ENCODE data around the gene OSBPL2.

OSBPL2 gene

GRCh38 chr20:62330576-62331317 lies 92.4 kb downstream of the OSBPL2 start:
- no peak for TF ChIP-seq CTCF (IDR thresholded peaks at IDR 0.05; ENCODE audit: unreplicated experiment in 3 of 3)
- H3K4me3 Mint-ChIP-seq, result no peak overlapping the region
- no peaks in the 10 kb centered on the region for H3K9me3 Mint-ChIP-seq
- H3K36me3 Mint-ChIP-seq (ENCODE audit: low read depth), result peaks cover 6% of the 10 kb centered on the region
- no peaks in the 10 kb centered on the region for H3K27me3 Mint-ChIP-seq (ENCODE audit: low read depth)
- H3K27ac Mint-ChIP-seq, result no peak overlapping the region
- H3K4me1 Mint-ChIP-seq, result no peaks in the 10 kb centered on the region

GRCh38 chr20:62331347-62331746 lies 93.0 kb downstream of the OSBPL2 start:
- no peak overlapping the region for H3K4me3 Mint-ChIP-seq
- no peaks in the 10 kb centered on the region for H3K36me3 Mint-ChIP-seq (ENCODE audit: low read depth)
- no peaks in the 10 kb centered on the region for H3K4me1 Mint-ChIP-seq
- no peak for TF ChIP-seq CTCF (IDR thresholded peaks at IDR 0.05; ENCODE audit: unreplicated experiment in 3 of 3)
- H3K27me3 Mint-ChIP-seq (ENCODE audit: low read depth), result no peaks in the 10 kb centered on the region
- H3K27ac Mint-ChIP-seq, result no peak overlapping the region
- no peaks in the 10 kb centered on the region for H3K9me3 Mint-ChIP-seq

GRCh38 chr20:62332421-62332820 lies 94.1 kb downstream of the OSBPL2 start:
- TF ChIP-seq CTCF (IDR thresholded peaks at IDR 0.05; ENCODE audit: unreplicated experiment in 3 of 3), result no peak
- no peak overlapping the region for H3K4me3 Mint-ChIP-seq
- H3K36me3 Mint-ChIP-seq (ENCODE audit: low read depth), result peaks cover 5% of the 10 kb centered on the region
- H3K27me3 Mint-ChIP-seq (ENCODE audit: low read depth), result no peaks in the 10 kb centered on the region
- H3K27ac Mint-ChIP-seq, result no peak overlapping the region
- no peaks in the 10 kb centered on the region for H3K9me3 Mint-ChIP-seq
- no peaks in the 10 kb centered on the region for H3K4me1 Mint-ChIP-seq

GRCh38 chr20:62332989-62333819 lies 94.9 kb downstream of the OSBPL2 start:
- H3K4me1 Mint-ChIP-seq, result no peaks in the 10 kb centered on the region
- no peak overlapping the region for H3K4me3 Mint-ChIP-seq
- no peaks in the 10 kb centered on the region for H3K27me3 Mint-ChIP-seq (ENCODE audit: low read depth)
- no peak overlapping the region for H3K27ac Mint-ChIP-seq
- H3K36me3 Mint-ChIP-seq (ENCODE audit: low read depth), result peaks cover 5% of the 10 kb centered on the region
- H3K9me3 Mint-ChIP-seq, result no peaks in the 10 kb centered on the region
- TF ChIP-seq CTCF (IDR thresholded peaks at IDR 0.05; ENCODE audit: unreplicated experiment in 3 of 3), result no peak

- no peak for TF ChIP-seq CTCF (IDR thresholded peaks at IDR 0.05; ENCODE audit: unreplicated experiment in 3 of 3)
- no peak overlapping the region for H3K27ac Mint-ChIP-seq
- H3K27me3 Mint-ChIP-seq (ENCODE audit: low read depth), result no peaks in the 10 kb centered on the region
- no peaks in the 10 kb centered on the region for H3K9me3 Mint-ChIP-seq
- no peak overlapping the region for H3K4me3 Mint-ChIP-seq
- H3K36me3 Mint-ChIP-seq (ENCODE audit: low read depth), result peaks cover 5% of the 10 kb centered on the region
- H3K4me1 Mint-ChIP-seq, result no peaks in the 10 kb centered on the region
Measured at GRCh38 chr20:62333820-62334595, 95.7 kb downstream of the OSBPL2 start.

All from nephron (organoid).